MM.1S (cell line): Measurements from ENCODE around the gene FOXK2.

Experiments used
- DNase-seq: peaks from one replicate; pipeline ENCODE4 v3.0.0-alpha.2; 2015
- H2AFZ ChIP-seq: fragments of 300-600 bp; sonication (generic); 2 replicates; pipeline ENCODE4 v1.6.0; 2016; ENCODE audit warnings: antibody characterized with exemption, low read length
- H3F3A ChIP-seq: fragments of 300-600 bp; sonication (generic); 2 replicates; pipeline ENCODE4 v1.6.1; 2016; ENCODE audit warnings: mild to moderate bottlenecking, antibody characterized with exemption, low read length, moderate library complexity, mixed read lengths; ENCODE audit not compliant: insufficient read depth
- H3K27ac ChIP-seq: fragments of 300-600 bp; sonication (generic); 2 replicates; pipeline ENCODE4 v1.5.1; 2016; ENCODE audit warnings: mild to moderate bottlenecking, low read length
- H3K27me3 ChIP-seq: fragments of 300-600 bp; sonication (generic); replicated peaks from 2 replicates; pipeline ENCODE4 v1.6.0; 2016; ENCODE audit warnings: low read length; ENCODE audit not compliant: insufficient read depth
- H3K36me3 ChIP-seq: fragments of 300-600 bp; sonication (generic); replicated peaks from 2 replicates; pipeline ENCODE4 v1.6.1; 2016; ENCODE audit warnings: mild to moderate bottlenecking, low read length, mixed read lengths; ENCODE audit not compliant: insufficient read depth
- H3K4me1 ChIP-seq: fragments of 300-600 bp; sonication (generic); 2 replicates; pipeline ENCODE4 v1.6.1; 2016; ENCODE audit warnings: low read length, mixed read lengths
- H3K4me2 ChIP-seq: fragments of 300-600 bp; sonication (generic); 2 replicates; pipeline ENCODE4 v1.6.0; 2016; ENCODE audit warnings: low read depth, low read length
- H3K4me3 ChIP-seq: fragments of 300-600 bp; sonication (generic); 2 replicates; pipeline ENCODE4 v1.5.1; 2016; ENCODE audit warnings: low read length, mixed read lengths
- H3K79me2 ChIP-seq: fragments of 300-600 bp; sonication (generic); 2 replicates; pipeline ENCODE4 v1.6.1; 2016; ENCODE audit warnings: mixed run types, low read length, mixed read lengths
- H3K9ac ChIP-seq: fragments of 300-600 bp; sonication (generic); 2 replicates; pipeline ENCODE4 v1.6.1; 2016; ENCODE audit warnings: low read length, mixed read lengths
- H3K9me2 ChIP-seq: fragments of 300-600 bp; sonication (generic); replicated peaks from 2 replicates; pipeline ENCODE4 v1.6.1; 2016; ENCODE audit warnings: mild to moderate bottlenecking, low read length, mixed read lengths; ENCODE audit not compliant: insufficient read depth
- H3K9me3 ChIP-seq: fragments of 300-600 bp; sonication (generic); replicated peaks from 2 replicates; pipeline ENCODE4 v1.6.1; 2016; ENCODE audit warnings: mild to moderate bottlenecking, low read length, mixed read lengths; ENCODE audit not compliant: insufficient read depth
- H4K20me1 ChIP-seq: fragments of 300-600 bp; sonication (generic); 2 replicates; pipeline ENCODE4 v1.6.1; 2016; ENCODE audit warnings: mild to moderate bottlenecking, low read length, moderate library complexity, mixed read lengths; ENCODE audit not compliant: insufficient read depth
- CTCF ChIP-seq: fragments of 300-600 bp; sonication (generic); IDR thresholded peaks from 2 replicates; pipeline ENCODE4 v1.5.1; 2016; ENCODE audit warnings: antibody characterized with exemption, low read length, mixed read lengths
- EZH2 ChIP-seq: fragments of 300-600 bp; sonication (generic); optimal IDR thresholded peaks from 2 replicates; pipeline ENCODE3; 2017; ENCODE audit warnings: low read depth, mild to moderate bottlenecking, antibody characterized with exemption, low read length, mixed read lengths
- EZH2phosphoT487 ChIP-seq: fragments of 300-600 bp; sonication (generic); IDR thresholded peaks from 2 replicates; pipeline ENCODE4 v1.6.1; 2018; ENCODE audit warnings: antibody characterized with exemption, low read length

Gene FOXK2

GRCh38 chr17:82616021-82616711 lies 96.6 kb downstream of the FOXK2 start:
- TF ChIP-seq EZH2 (no peak), CTCF (no peak), EZH2phosphoT487 (no peak)
- H4K20me1 ChIP-seq = no peaks in the 10 kb centered on the region
- H3K27ac ChIP-seq = no peak overlapping the region
- H3K79me2 ChIP-seq = no peaks in the 10 kb centered on the region
- no peak overlapping the region for H3K9ac ChIP-seq
- no peak overlapping the region for H3K4me2 ChIP-seq
- H3K9me2 ChIP-seq = no peaks in the 10 kb centered on the region
- H3K9me3 ChIP-seq = no peaks in the 10 kb centered on the region
- no peaks in the 10 kb centered on the region for H3K4me1 ChIP-seq
- no peaks in the 10 kb centered on the region for H3F3A ChIP-seq
- no peak overlapping the region for H3K4me3 ChIP-seq
- H3K36me3 ChIP-seq = no peaks in the 10 kb centered on the region
- no peak overlapping the region for H2AFZ ChIP-seq
- no peaks in the 10 kb centered on the region for H3K27me3 ChIP-seq
- no peak for DNase-seq

DNA sequence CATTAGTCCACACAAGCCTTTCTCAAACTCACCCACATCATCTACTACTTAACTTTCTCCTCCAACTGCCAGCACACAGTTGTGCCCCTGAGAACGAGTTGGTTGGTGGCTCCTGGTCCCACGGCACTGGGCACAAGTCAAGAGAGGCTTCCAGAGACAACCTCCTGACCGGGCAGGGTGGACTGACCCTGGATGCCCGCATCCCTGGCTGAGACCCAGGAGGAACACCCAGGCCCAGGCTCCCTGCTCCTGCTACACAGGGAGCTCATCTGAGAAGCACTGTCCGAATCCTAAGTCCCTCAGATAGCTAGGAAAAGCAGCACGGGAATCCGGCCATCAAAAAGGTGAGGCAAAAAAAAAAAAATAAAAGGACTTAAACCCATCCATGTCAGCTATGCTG lies 99.7 kb downstream of the FOXK2 start:
- H3K36me3 ChIP-seq = no peaks in the 10 kb centered on the region

GRCh38 chr17:82619641-82620040 lies 100.1 kb downstream of the FOXK2 start:
- no peak for DNase-seq
- H4K20me1 ChIP-seq = no peaks in the 10 kb centered on the region
- no peaks in the 10 kb centered on the region for H3K9me3 ChIP-seq
- H3K27me3 ChIP-seq = no peaks in the 10 kb centered on the region
- no peak overlapping the region for H3K9ac ChIP-seq
- TF ChIP-seq CTCF (no peak), EZH2 (no peak), EZH2phosphoT487 (no peak)
- H3K4me2 ChIP-seq = no peak overlapping the region
- H3K4me3 ChIP-seq = no peak overlapping the region
- H3K9me2 ChIP-seq = no peaks in the 10 kb centered on the region
- no peaks in the 10 kb centered on the region; the same call in 1 of the 2 replicates for H3K79me2 ChIP-seq
- H3K27ac ChIP-seq = no peak overlapping the region
- no peaks in the 10 kb centered on the region for H3K36me3 ChIP-seq
- no peaks in the 10 kb centered on the region for H3F3A ChIP-seq
- no peak overlapping the region for H2AFZ ChIP-seq
- H3K4me1 ChIP-seq = no peaks in the 10 kb centered on the region

More for the DNA sequence above, 99.7 kb downstream of the FOXK2 start:
- Histone ChIP-seq H3K27me3 (no peaks in the 10 kb centered on the region), H3K79me2 (no peaks in the 10 kb centered on the region; the same call in 1 of the 2 replicates), H3K27ac (no peak overlapping the region), H3K4me2 (no peak overlapping the region), H2AFZ (no peak overlapping the region), H3K4me3 (no peak overlapping the region), H3F3A (no peaks in the 10 kb centered on the region), H4K20me1 (no peaks in the 10 kb centered on the region), H3K9me3 (no peaks in the 10 kb centered on the region), H3K9me2 (no peaks in the 10 kb centered on the region), H3K4me1 (no peaks in the 10 kb centered on the region), H3K9ac (no peak overlapping the region)
- TF ChIP-seq CTCF = no peak
- no peak for TF ChIP-seq EZH2phosphoT487
- DNase-seq = no peak
